Fibroblast of pulmonary artery (primary cell): Measurements from ENCODE around the gene NUFIP2.
"Not testable (repeated sequence)": the region's sequence is repeated elsewhere in the genome, so short reads cannot be mapped to it uniquely, and the experiment has no call there.

Experiments used
- DNase-seq: peaks from one replicate; pipeline ENCODE4 v3.0.0-alpha.2; 2010; ENCODE audit warnings: low read depth
- H3K4me3 ChIP-seq: replicated peaks from 2 replicates; pipeline ENCODE4 v1.5.1; 2011; ENCODE audit warnings: low read depth, mild to moderate bottlenecking, control low read depth, low read length, moderate library complexity
- CTCF ChIP-seq: IDR thresholded peaks from 2 replicates; pipeline ENCODE4 v1.5.1; 2011; ENCODE audit warnings: mild to moderate bottlenecking, control low read depth, low read length, inconsistent platforms; ENCODE audit errors: missing control alignments

Gene NUFIP2

GRCh38 chr17:29293890-29294579 lies at the start of gene NUFIP2:
Gene NUFIP2 (minus strand): TSS chr17:29294148. CDS start chr17:29294059, 89 bp downstream.
- DNase-seq, result peak; percentile 99
- peak within 1 kb of the TSS; percentile 98 for H3K4me3 ChIP-seq
- TF ChIP-seq CTCF, result no peak

- no peak for DNase-seq
- no peak for TF ChIP-seq CTCF
- no peak overlapping the region for H3K4me3 ChIP-seq
These were observed 48.3 kb upstream of the NUFIP2 start for GRCh38 chr17:29342158-29342765.

- TF ChIP-seq CTCF, result no peak
- no peak overlapping the region for H3K4me3 ChIP-seq
- DNase-seq, result peak; percentile 16
These were observed 47.8 kb upstream of the NUFIP2 start for GRCh38 chr17:29341726-29342125.

GRCh38 chr17:29339016-29339415 lies 45.1 kb upstream of the NUFIP2 start:
- H3K4me3 ChIP-seq, DNase-seq: not testable (repeated sequence)

GRCh38 chr17:29331708-29332085 lies 37.7 kb upstream of the NUFIP2 start:
- DNase-seq, result no peak
- no peak for TF ChIP-seq CTCF
- no peak overlapping the region for H3K4me3 ChIP-seq

GRCh38 chr17:29331075-29331707 lies 37.2 kb upstream of the NUFIP2 start:
- no peak for TF ChIP-seq CTCF

GRCh38 chr17:29327412-29327811 lies 33.5 kb upstream of the NUFIP2 start:
- no peak for TF ChIP-seq CTCF
- no peak overlapping the region for H3K4me3 ChIP-seq
- DNase-seq, result no peak

More at GRCh38 chr17:29331075-29331707, 37.2 kb upstream of the NUFIP2 start:
- peak; percentile 11 for DNase-seq
- H3K4me3 ChIP-seq, result no peak overlapping the region
